SHP77 (cell line): ENCODE data around the gene LNPEP.
A peak's percentile ranks its signal among the peaks of the same experiment; 100 is the strongest.

Experiments used
- DNase-seq, 2 experiments: peaks; one replicate each; lab custom pipeline; 2025; lab: John Stamatoyannopoulos, UW

LNPEP gene

GRCh38 chr5:96935559-96936430, at the start of gene LNPEP:
LNPEP (plus strand) TSS chr5:96936080; CDS start chr5:96936156, 76 bp downstream.
- DNase-seq = peak; percentile 94 to 95

- no peak for DNase-seq
Observed at GRCh38 chr5:96893342-96893741, 42.5 kb upstream of the LNPEP start.

GRCh38 chr5:96896276-96896675, 39.6 kb upstream of the LNPEP start:
- no peak for DNase-seq

GRCh38 chr5:96896806-96897205, 39.1 kb upstream of the LNPEP start:
- DNase-seq = no peak

- DNase-seq = no peak
Observed at GRCh38 chr5:96901384-96901783, 34.5 kb upstream of the LNPEP start.

GRCh38 chr5:96901841-96902240, 34.0 kb upstream of the LNPEP start:
- DNase-seq = no peak

GRCh38 chr5:96902876-96903275, 33.0 kb upstream of the LNPEP start:
- no peak for DNase-seq

- no peak for DNase-seq
Observed at GRCh38 chr5:96903300-96903699, 32.6 kb upstream of the LNPEP start.

GRCh38 chr5:96904054-96904931, 31.6 kb upstream of the LNPEP start:
- no peak for DNase-seq

GRCh38 chr5:96905864-96906263, 30.0 kb upstream of the LNPEP start:
- DNase-seq = no peak

- DNase-seq = no peak
Observed at GRCh38 chr5:96909003-96909402, 26.9 kb upstream of the LNPEP start.

GRCh38 chr5:96909435-96909834, 26.4 kb upstream of the LNPEP start:
- DNase-seq = no peak

GRCh38 chr5:96911139-96911538, 24.7 kb upstream of the LNPEP start:
- DNase-seq = no peak

GRCh38 chr5:96913233-96913632, 22.6 kb upstream of the LNPEP start:
- no peak for DNase-seq

GRCh38 chr5:96919754-96920197, 16.1 kb upstream of the LNPEP start:
- DNase-seq = no peak

- no peak for DNase-seq
Observed at GRCh38 chr5:96920744-96921355, 15.0 kb upstream of the LNPEP start.

GRCh38 chr5:96922499-96923244, 13.2 kb upstream of the LNPEP start:
- DNase-seq = no peak

GRCh38 chr5:96924016-96924443, 11.8 kb upstream of the LNPEP start:
- no peak for DNase-seq

GRCh38 chr5:96926276-96926675, 9.6 kb upstream of the LNPEP start:
- no peak for DNase-seq

GRCh38 chr5:96927008-96927407, 8.9 kb upstream of the LNPEP start:
- DNase-seq = no peak

GRCh38 chr5:96928931-96929708, 6.8 kb upstream of the LNPEP start:
- DNase-seq = no peak
